ENCODE results near the gene RDH13. TPM values are rescaled to one million over a fixed set of nuclear protein-coding genes. Genes with fewer than 3 reads are reported as not detected.

The RDH13 gene
- total and polyA plus RNA-seq, 2 of the 8 experiments (the other 6 are each of a cell fraction or from before 2014, with no cell fraction given) = 15.9 to 31.5 TPM

DNA sequence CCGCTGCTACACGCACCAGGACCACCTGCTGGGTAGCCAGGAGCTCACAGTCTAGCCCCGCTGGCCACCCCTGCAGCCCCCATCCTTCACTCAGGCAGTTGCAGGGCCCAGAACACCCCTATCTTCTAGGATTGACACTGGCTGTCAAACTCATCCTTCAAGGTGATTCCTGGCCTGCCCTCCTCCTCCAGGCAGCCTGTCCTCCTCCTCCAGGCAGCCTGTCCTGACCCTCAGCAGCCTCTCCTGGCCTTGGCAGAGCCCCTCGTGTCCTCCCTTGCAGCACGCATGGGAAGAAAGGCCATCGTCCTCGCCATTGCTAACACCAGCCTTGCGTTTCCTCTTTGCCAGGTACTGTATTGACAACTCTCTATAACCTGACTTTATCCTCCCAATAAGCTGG lies 9.0 kb upstream of the RDH13 start:
- H3K56ac ChIP-seq (replicated peaks; ENCODE audit: insufficient read length, low read depth, low read length) = no peak overlapping the region
- no peak overlapping the region; the same call in 1 of the 2 replicates for H3K18ac ChIP-seq (ENCODE audit: extremely low read depth, low read length)
- H3K4me3 ChIP-seq (ENCODE audit: extremely low read depth in 1 of 4, insufficient read depth in 2 of 4, low read depth in 3 of 4, low read length in 4 of 4) = no peak overlapping the region
- H3K23ac ChIP-seq (ENCODE audit: insufficient read length) = no peak overlapping the region
- H2BK12ac ChIP-seq (ENCODE audit: low read depth, low read length) = peak overlapping the region; percentile 84; the same call in 1 of the 2 replicates
- POLR2A ChIA-PET (ENCODE audit: partially characterized antibody) = interaction anchor here (0.6 to 6.2 kb wide), 4 partner anchors 9 to 94 kb away, joined by 3 to 33 read pairs (median 10); partner anchors contain the start of gene DNAAF3
- no peak overlapping the region for H4K91ac ChIP-seq (replicated peaks; ENCODE audit: insufficient read length, low read length)
- peaks cover 0 to 3% of the 10 kb centered on the region in 2 experiments for H4K20me1 ChIP-seq (replicated peaks in 1 of 2; ENCODE audit: control insufficient read depth in 1 of 2, insufficient read depth in 2 of 2, low read length in 2 of 2)
- no peaks in the 10 kb centered on the region for H3K79me1 ChIP-seq (ENCODE audit: low read depth, low read length)
- peaks cover 15 to 62% (median 45%) of the 10 kb centered on the region in 4 experiments for H3K27me3 ChIP-seq (replicated peaks in 1 of 4; ENCODE audit: control insufficient read depth in 3 of 4, extremely low read depth in 1 of 4, insufficient read depth in 3 of 4, low read length in 3 of 4)
- CTCF ChIA-PET (ENCODE audit: partially characterized antibody) = no interaction called here
- no peak overlapping the region for H3K14ac ChIP-seq (ENCODE audit: insufficient read length)
- no peak overlapping the region for H4K8ac ChIP-seq (ENCODE audit: extremely low read depth, insufficient read depth, low read length)
- no peak for FAIRE-seq
- 61% methylated on average over 8 of the region's 8 CpGs; no CpG with 5 or more reads in 1 of the 2 experiments for WGBS, 2 experiments (ENCODE audit: extremely low coverage in 1 of 2, insufficient coverage in 1 of 2, insufficient read length in 1 of 2, insufficient replicate concordance in 2 of 2, low coverage in 1 of 2, low lambda C conversion rate in 2 of 2, missing lambda C conversion rate in 1 of 2)
- H3K9me3 ChIP-seq (ENCODE audit: insufficient read depth in 2 of 2, low read depth in 1 of 2, low read length in 1 of 2) = no peaks in the 10 kb centered on the region
- H3K4ac ChIP-seq (replicated peaks; ENCODE audit: insufficient read length, low read depth, low read length) = no peak overlapping the region
- H3K23me2 ChIP-seq (ENCODE audit: low read depth, low read length) = peaks cover 4% of the 10 kb centered on the region
- no peaks in the 10 kb centered on the region for H3K79me2 ChIP-seq (ENCODE audit: control insufficient read depth in 1 of 2, insufficient read depth in 2 of 2, low read length in 2 of 2)
- H2BK15ac ChIP-seq (ENCODE audit: low read length) = peak overlapping the region; percentile 95; the same call in 1 of the 2 replicates
- H3K27ac ChIP-seq (ENCODE audit: low read depth, low read length) = no peak overlapping the region
- H3K36me3 ChIP-seq (ENCODE audit: control insufficient read depth in 2 of 4, insufficient read depth in 4 of 4, low read length in 3 of 4) = no peaks in the 10 kb centered on the region
- H2AK5ac ChIP-seq (ENCODE audit: low read depth, low read length) = 0 out of 2 replicates have a peak overlapping the region, but pooled peaks have one; percentile 61
- H3K4me1 ChIP-seq (replicated peaks in 1 of 4; ENCODE audit: control insufficient read depth in 3 of 4, insufficient read depth in 4 of 4, low read length in 3 of 4) = peaks cover 0 to 19% (median 9%) of the 10 kb centered on the region in 4 experiments; a peak in 6 of 7 replicates
- H2BK5ac ChIP-seq (ENCODE audit: low read depth, low read length) = 0 out of 2 replicates have a peak overlapping the region, but pooled peaks have one; percentile 49
- no peak for DNase-seq (ENCODE audit: low read depth in 1 of 2, low spot score in 2 of 2)
- no peak overlapping the region for H2AFZ ChIP-seq (ENCODE audit: low read length)
- 0 out of 2 replicates have a peak overlapping the region, but pooled peaks have one; percentile 86 for H2BK20ac ChIP-seq (ENCODE audit: low read length)
- no peak overlapping the region for H4K5ac ChIP-seq (ENCODE audit: insufficient read length, low read depth, low read length)
- no peak overlapping the region for H3K4me2 ChIP-seq (ENCODE audit: insufficient read depth in 1 of 2, low read depth in 2 of 2, low read length in 2 of 2)
- H3K9ac ChIP-seq (replicated peaks in 1 of 4; ENCODE audit: extremely low read depth in 1 of 4, low read depth in 3 of 4, low read length in 3 of 4) = no peak overlapping the region
- no peak overlapping the region for H2BK120ac ChIP-seq (replicated peaks; ENCODE audit: low read depth, low read length)
- TF ChIP-seq RNF2 (IDR thresholded peaks at IDR 0.05; ENCODE audit: borderline replicate concordance, low read depth, low read length, missing control alignments, poor library complexity, severe bottlenecking) (no peak), CHD2 (IDR thresholded peaks at IDR 0.05; ENCODE audit: low read length) (no peak), SIX5 (IDR thresholded peaks at IDR 0.05; ENCODE audit: low read depth, low read length) (no peak), TCF12 (IDR thresholded peaks at IDR 0.05; ENCODE audit: low read depth, low read length) (no peak), JUND (IDR thresholded peaks at IDR 0.05; ENCODE audit: low read length) (no peak), PHF8 (conservative IDR thresholded peaks at IDR 0.05; ENCODE audit: low read depth, low read length) (no peak), RBBP5 (IDR thresholded peaks at IDR 0.05; ENCODE audit: borderline replicate concordance, low read depth, low read length) (no peak), CTBP2 (IDR thresholded peaks at IDR 0.05; ENCODE audit: borderline replicate concordance, insufficient read depth, insufficient read length, low read length) (no peak), TAF7 (optimal IDR thresholded peaks at IDR 0.05; ENCODE audit: borderline replicate concordance, low read depth, low read length) (no peak), MAFK (IDR thresholded peaks at IDR 0.05; ENCODE audit: low read depth, low read length) (no peak)
- TF ChIP-seq, protein P1, sequence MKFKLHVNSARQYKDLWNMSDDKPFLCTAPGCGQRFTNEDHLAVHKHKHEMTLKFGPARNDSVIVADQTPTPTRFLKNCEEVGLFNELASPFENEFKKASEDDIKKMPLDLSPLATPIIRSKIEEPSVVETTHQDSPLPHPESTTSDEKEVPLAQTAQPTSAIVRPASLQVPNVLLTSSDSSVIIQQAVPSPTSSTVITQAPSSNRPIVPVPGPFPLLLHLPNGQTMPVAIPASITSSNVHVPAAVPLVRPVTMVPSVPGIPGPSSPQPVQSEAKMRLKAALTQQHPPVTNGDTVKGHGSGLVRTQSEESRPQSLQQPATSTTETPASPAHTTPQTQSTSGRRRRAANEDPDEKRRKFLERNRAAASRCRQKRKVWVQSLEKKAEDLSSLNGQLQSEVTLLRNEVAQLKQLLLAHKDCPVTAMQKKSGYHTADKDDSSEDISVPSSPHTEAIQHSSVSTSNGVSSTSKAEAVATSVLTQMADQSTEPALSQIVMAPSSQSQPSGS (IDR thresholded peaks at IDR 0.05; ENCODE audit: low read length) = no peak
